OCI-LY1 (cell line): ENCODE results near the gene PKP3.

Source experiments
- H2AFZ ChIP-seq: fragments of 200-600 bp; sonication (generic), shearing (Covaris generic); 2 replicates; pipeline ENCODE4 v1.6.0; 2014; ENCODE audit warnings: antibody characterized with exemption, mild to moderate bottlenecking, low read length
- H3F3A ChIP-seq: fragments of 200-600 bp; sonication (generic), shearing (Covaris generic); 2 replicates; pipeline ENCODE4 v1.6.0; 2014; ENCODE audit warnings: mild to moderate bottlenecking, antibody characterized with exemption, low read length, moderate library complexity; ENCODE audit not compliant: insufficient read depth
- H3K27ac ChIP-seq: fragments of 200-600 bp; sonication (generic); 2 replicates; pipeline ENCODE4 v1.5.1; 2014; ENCODE audit warnings: low read length, mixed run types, mild to moderate bottlenecking, low read depth; ENCODE audit not compliant: poor library complexity, severe bottlenecking
- H3K27me3 ChIP-seq: fragments of 200-600 bp; sonication (generic); 2 replicates; pipeline ENCODE4 v1.6.0; 2014; ENCODE audit warnings: antibody characterized with exemption, mild to moderate bottlenecking, low read length, moderate library complexity; ENCODE audit not compliant: insufficient read depth
- H3K36me3 ChIP-seq: fragments of 200-600 bp; sonication (generic); 2 replicates; pipeline ENCODE4 v1.6.1; 2014; ENCODE audit warnings: mild to moderate bottlenecking, antibody characterized with exemption, low read length, moderate library complexity, mixed read lengths; ENCODE audit not compliant: insufficient read depth
- H3K4me1 ChIP-seq: fragments of 200-600 bp; sonication (generic); 2 replicates; pipeline ENCODE4 v1.5.1; 2014; ENCODE audit warnings: mild to moderate bottlenecking, low read length, moderate library complexity; ENCODE audit not compliant: insufficient read depth, severe bottlenecking
- H3K4me2 ChIP-seq: fragments of 200-600 bp; sonication (generic), shearing (Covaris generic); 2 replicates; pipeline ENCODE4 v1.6.1; 2014; ENCODE audit warnings: low read length
- H3K4me3 ChIP-seq: fragments of 200-600 bp; sonication (generic); 2 replicates; pipeline ENCODE4 v1.5.1; 2014; ENCODE audit warnings: low read length, low read depth, mild to moderate bottlenecking, mixed read lengths; ENCODE audit not compliant: poor library complexity, severe bottlenecking
- H3K79me2 ChIP-seq: fragments of 200-600 bp; shearing (Covaris generic); 2 replicates; pipeline ENCODE4 v1.6.1; 2016; ENCODE audit warnings: mixed run types, low read length, mixed read lengths; ENCODE audit not compliant: insufficient read depth
- H3K9ac ChIP-seq: fragments of 200-600 bp; sonication (generic), shearing (Covaris generic); 2 replicates; pipeline ENCODE4 v1.6.1; 2014; ENCODE audit warnings: mild to moderate bottlenecking, low read length, mixed read lengths
- H3K9me2 ChIP-seq: fragments of 200-600 bp; sonication (generic), shearing (Covaris generic); 2 replicates; pipeline ENCODE4 v1.6.1; 2014; ENCODE audit warnings: low read depth, mild to moderate bottlenecking, low read length, mixed read lengths
- H3K9me3 ChIP-seq: fragments of 200-600 bp; shearing (Covaris generic); 2 replicates; pipeline ENCODE4 v1.6.1; 2014; ENCODE audit warnings: low read length, mixed read lengths
- H4K20me1 ChIP-seq: fragments of 200-600 bp; sonication (generic), shearing (Covaris generic); 2 replicates; pipeline ENCODE4 v1.6.0; 2016; ENCODE audit warnings: mild to moderate bottlenecking, low read length; ENCODE audit not compliant: insufficient read depth
- EZH2 ChIP-seq: fragments of 200-600 bp; sonication (generic), shearing (Covaris generic); IDR thresholded peaks from 2 replicates; pipeline ENCODE4 v1.8.0; 2017; ENCODE audit warnings: borderline replicate concordance, mixed run types, mild to moderate bottlenecking, antibody characterized with exemption, low read length, moderate library complexity, mixed read lengths
- TF ChIP-seq, protein P1 (sequence below): fragments of 200-600 bp; sonication (generic), shearing (Covaris generic); IDR thresholded peaks from 2 replicates; pipeline ENCODE4 v1.5.1; 2017; ENCODE audit warnings: mild to moderate bottlenecking, antibody characterized with exemption, low read length, moderate library complexity, mixed read lengths

The PKP3 gene

DNA sequence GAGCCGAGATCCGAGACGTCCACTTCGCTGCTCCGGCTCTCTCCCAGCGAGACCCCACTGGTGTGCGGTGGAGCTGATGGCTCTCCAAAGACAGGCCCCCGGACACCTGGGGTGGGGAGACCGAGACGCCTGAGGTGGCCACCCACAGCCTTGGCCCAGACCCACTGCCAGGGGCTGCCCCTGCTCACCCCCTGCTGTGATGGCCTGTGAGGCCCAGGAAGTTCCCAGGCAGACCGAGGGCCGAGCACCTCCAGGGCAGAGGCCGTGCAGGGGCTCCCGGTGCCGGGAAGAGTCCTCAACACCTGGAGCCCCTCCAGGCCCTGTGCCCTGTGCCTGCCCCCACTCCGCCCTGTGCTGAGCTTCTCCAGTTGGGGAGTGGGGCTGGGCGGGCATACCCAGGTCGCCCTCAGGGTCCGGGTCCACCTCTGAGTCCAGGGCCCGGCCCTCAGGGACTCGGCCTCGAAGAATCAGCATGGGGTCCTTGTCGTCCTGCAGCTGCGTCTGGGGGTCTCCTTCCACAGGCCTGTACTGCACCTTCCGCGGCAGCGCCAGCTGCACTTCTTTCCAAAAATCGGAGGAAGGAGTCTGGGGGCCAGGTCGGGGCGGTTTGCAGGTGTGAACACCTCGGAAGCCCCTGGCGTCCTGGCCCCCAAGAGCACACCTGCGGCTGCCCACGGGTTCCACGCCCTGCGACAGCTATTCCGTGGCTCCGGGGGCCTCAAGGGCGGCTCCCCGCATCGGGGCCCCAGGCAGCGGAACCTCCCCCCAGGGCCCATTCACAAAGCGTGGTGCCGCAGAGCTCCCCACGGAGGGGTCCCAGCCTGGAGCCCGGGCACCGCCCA is 12.2 kb downstream of the PKP3 start:
- H3K9me3 ChIP-seq: no peaks in the 10 kb centered on the region
- no peak overlapping the region for H3K27ac ChIP-seq
- H3K79me2 ChIP-seq: no peaks in the 10 kb centered on the region
- H3K9me2 ChIP-seq: no peaks in the 10 kb centered on the region
- H3F3A ChIP-seq: no peaks in the 10 kb centered on the region
- H3K4me2 ChIP-seq: peak overlapping the region; percentile 73
- TF ChIP-seq, protein P1, sequence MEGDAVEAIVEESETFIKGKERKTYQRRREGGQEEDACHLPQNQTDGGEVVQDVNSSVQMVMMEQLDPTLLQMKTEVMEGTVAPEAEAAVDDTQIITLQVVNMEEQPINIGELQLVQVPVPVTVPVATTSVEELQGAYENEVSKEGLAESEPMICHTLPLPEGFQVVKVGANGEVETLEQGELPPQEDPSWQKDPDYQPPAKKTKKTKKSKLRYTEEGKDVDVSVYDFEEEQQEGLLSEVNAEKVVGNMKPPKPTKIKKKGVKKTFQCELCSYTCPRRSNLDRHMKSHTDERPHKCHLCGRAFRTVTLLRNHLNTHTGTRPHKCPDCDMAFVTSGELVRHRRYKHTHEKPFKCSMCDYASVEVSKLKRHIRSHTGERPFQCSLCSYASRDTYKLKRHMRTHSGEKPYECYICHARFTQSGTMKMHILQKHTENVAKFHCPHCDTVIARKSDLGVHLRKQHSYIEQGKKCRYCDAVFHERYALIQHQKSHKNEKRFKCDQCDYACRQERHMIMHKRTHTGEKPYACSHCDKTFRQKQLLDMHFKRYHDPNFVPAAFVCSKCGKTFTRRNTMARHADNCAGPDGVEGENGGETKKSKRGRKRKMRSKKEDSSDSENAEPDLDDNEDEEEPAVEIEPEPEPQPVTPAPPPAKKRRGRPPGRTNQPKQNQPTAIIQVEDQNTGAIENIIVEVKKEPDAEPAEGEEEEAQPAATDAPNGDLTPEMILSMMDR: no peak
- no peak for TF ChIP-seq EZH2
- no peak overlapping the region for H2AFZ ChIP-seq
- H3K4me1 ChIP-seq: peaks cover 11% of the 10 kb centered on the region
- no peaks in the 10 kb centered on the region; the same call in 1 of the 2 replicates for H3K27me3 ChIP-seq
- H3K4me3 ChIP-seq: peak overlapping the region; percentile 59
- H3K9ac ChIP-seq: peak overlapping the region; percentile 37
- H4K20me1 ChIP-seq: no peaks in the 10 kb centered on the region
- H3K36me3 ChIP-seq: no peaks in the 10 kb centered on the region

- H3K9me2 ChIP-seq: no peaks in the 10 kb centered on the region
- no peak overlapping the region for H2AFZ ChIP-seq
- no peaks in the 10 kb centered on the region for H3K36me3 ChIP-seq
- TF ChIP-seq EZH2: no peak
- TF ChIP-seq, protein P1: no peak; the same call in 1 of the 2 replicates
- H3K4me3 ChIP-seq: peak overlapping the region; percentile 59
- peak overlapping the region; percentile 73 for H3K4me2 ChIP-seq
- H3F3A ChIP-seq: no peaks in the 10 kb centered on the region
- no peaks in the 10 kb centered on the region for H4K20me1 ChIP-seq
- H3K9ac ChIP-seq: peak overlapping the region; percentile 37
- H3K79me2 ChIP-seq: no peaks in the 10 kb centered on the region
- H3K4me1 ChIP-seq: peaks cover 11% of the 10 kb centered on the region
- H3K27ac ChIP-seq: no peak overlapping the region
- no peaks in the 10 kb centered on the region for H3K9me3 ChIP-seq
- no peaks in the 10 kb centered on the region; the same call in 1 of the 2 replicates for H3K27me3 ChIP-seq
Measured at GRCh38 chr11:406796-407650, 13.0 kb downstream of the PKP3 start.

- H4K20me1 ChIP-seq: no peaks in the 10 kb centered on the region
- peak overlapping the region; percentile 25 for H3K4me3 ChIP-seq
- H3K9me2 ChIP-seq: no peaks in the 10 kb centered on the region
- peaks cover 11% of the 10 kb centered on the region for H3K4me1 ChIP-seq
- H3K9ac ChIP-seq: no peak overlapping the region
- H3K4me2 ChIP-seq: peak overlapping the region; percentile 51; the same call in 1 of the 2 replicates
- no peaks in the 10 kb centered on the region for H3K9me3 ChIP-seq
- H3K79me2 ChIP-seq: no peaks in the 10 kb centered on the region
- no peaks in the 10 kb centered on the region; the same call in 1 of the 2 replicates for H3K27me3 ChIP-seq
- TF ChIP-seq EZH2: no peak
- TF ChIP-seq, protein P1: no peak
- H3K27ac ChIP-seq: no peak overlapping the region
- no peaks in the 10 kb centered on the region for H3K36me3 ChIP-seq
- no peak overlapping the region for H2AFZ ChIP-seq
- no peaks in the 10 kb centered on the region for H3F3A ChIP-seq
Measured at GRCh38 chr11:407651-408123, 13.7 kb downstream of the PKP3 start.
